GM19025 (cell line): ENCODE data around the gene PHACTR1.
"Not testable (repeated sequence)": the region's sequence is repeated elsewhere in the genome, so short reads cannot be mapped to it uniquely, and the experiment has no call there.

Experiments used
- ATAC-seq: cut with Tn5 transposase; IDR thresholded peaks from one replicate; pipeline ENCODE4 v1.9.1; 2021; ENCODE audit warnings: mild to moderate bottlenecking, low read depth, moderate library complexity; ENCODE audit not compliant: unreplicated experiment

The PHACTR1 gene

GRCh38 chr6:12748815-12749521 is 32.4 kb downstream of the PHACTR1 start:
- ATAC-seq: no peak

DNA sequence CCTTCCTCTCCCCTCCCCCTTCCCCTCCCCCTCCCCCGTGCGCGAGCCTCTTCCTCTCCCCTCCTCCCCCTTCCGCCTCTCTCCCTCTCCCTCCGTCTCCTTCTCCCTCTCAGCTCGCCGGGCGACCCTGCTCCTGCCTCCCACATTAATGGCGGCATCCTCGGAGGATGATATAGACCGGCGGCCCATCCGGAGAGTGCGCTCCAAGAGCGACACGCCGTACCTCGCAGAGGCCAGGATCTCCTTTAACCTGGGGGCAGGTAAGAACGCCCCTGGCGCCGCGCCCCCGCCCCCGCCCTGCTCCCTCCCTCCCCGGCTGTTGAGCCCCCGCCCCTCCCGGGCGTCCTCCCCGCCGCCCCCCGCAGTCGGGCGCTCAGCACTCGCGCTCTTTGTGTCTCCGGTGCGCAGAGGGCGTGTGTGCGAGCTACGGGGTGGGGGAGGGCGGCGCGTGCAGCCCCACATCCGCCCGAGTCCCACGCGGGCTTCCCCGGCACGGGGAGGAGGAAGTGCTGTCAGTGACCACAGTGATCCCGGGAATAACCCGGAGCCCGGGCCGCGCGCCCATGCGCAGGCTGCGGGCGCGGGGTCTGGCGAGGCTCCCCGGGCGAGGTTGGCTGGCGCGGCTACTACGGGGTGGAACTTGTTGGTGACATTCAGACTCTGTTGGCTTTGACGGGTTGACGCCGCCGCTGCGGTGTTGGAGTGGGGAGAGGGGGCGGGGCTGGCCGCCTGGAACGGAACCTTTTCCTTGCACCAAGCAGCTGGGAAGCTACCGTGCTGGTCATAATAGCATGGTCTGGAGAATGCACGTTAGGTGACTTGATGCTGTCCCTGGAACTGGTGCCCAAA is 33.2 kb downstream of the PHACTR1 start:
- no peak for ATAC-seq

GRCh38 chr6:12750416-12750815 is 33.8 kb downstream of the PHACTR1 start:
- no peak for ATAC-seq

DNA sequence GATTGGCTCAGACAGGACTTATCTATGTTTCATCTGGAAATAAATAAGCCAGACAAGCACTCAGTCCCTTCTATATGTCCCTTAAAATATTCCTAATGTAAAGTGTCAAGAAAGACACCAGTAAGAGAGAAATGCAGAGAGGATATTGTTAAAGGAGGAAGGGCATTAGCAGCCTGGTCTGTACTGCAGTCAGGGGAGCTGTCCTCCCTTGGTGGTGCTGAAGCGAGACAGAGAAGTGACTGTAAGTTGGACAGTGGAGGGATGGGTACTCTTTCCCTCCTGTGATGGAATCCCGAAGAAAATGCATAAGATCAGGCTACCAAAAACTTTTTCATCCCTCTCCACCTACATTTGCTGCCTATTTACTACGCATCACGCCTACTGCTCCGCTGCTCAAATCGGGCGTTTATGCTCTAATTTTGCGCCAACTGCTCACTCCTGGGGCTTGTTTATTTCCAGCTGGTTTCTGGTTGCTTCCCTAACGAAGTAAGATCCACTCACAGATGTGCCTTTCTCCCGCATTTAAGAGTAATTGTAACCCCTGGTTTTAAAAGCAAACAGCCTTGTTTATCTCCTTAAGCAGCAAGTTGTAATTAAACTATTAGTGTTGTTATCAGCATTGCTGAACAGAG is 35.2 kb downstream of the PHACTR1 start:
- ATAC-seq: no peak

DNA sequence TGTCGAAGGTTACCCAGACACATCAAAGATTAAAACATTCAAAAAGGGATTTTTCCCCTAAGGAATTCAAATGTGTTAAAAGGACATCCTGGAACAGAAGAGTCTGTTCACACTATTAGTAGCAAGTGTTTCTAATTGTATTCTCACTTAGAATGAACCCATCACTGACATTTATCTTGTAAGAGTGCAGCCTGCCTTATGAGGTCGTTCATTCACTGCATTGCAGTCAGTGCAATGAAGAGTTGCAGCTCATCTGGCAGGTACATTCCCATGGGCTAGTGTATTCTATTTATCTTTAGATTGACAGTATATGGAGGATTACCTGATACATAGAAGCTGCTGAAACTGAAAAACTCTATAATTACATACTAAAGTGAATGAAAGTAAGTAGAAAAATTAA is 36.5 kb downstream of the PHACTR1 start:
- ATAC-seq: no peak

DNA sequence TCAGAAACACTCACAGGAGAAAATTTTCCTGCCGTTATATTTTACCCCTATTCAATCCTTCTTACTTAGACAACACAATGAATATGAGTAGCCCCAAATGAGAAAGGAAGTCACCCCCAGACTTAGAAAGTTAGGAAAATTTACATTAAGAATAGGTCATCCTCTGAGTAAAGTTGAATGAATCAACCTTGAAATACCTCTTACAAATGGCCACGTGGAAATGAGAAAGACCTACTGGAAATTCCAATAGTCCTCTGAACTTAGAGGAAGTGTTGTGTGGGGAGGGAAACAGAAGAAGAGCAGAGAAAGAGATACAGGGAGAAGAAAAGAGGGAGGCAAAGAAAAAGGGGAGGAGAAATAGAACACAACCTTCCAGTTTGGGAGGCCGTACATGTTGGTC is 43.7 kb downstream of the PHACTR1 start:
- no peak for ATAC-seq

DNA sequence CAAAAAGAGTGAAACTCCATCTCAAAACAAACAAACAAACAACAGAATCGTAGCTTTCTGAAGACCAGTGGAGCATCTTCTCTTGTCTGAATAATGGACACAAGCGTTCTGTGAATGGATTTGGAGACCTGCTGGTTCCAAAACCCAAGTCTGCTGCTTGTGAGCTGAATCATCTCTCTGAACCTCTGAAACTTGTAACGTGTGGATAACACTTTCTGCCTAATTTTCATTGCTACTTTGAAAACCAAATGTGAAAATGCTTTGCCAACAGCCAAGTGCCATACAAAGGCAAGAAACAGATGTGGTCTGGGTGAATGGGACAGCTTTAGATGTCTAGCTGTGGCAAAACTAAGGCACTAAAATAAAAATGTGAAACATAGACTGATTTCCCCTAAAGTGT is 44.3 kb downstream of the PHACTR1 start:
- no peak for ATAC-seq

DNA sequence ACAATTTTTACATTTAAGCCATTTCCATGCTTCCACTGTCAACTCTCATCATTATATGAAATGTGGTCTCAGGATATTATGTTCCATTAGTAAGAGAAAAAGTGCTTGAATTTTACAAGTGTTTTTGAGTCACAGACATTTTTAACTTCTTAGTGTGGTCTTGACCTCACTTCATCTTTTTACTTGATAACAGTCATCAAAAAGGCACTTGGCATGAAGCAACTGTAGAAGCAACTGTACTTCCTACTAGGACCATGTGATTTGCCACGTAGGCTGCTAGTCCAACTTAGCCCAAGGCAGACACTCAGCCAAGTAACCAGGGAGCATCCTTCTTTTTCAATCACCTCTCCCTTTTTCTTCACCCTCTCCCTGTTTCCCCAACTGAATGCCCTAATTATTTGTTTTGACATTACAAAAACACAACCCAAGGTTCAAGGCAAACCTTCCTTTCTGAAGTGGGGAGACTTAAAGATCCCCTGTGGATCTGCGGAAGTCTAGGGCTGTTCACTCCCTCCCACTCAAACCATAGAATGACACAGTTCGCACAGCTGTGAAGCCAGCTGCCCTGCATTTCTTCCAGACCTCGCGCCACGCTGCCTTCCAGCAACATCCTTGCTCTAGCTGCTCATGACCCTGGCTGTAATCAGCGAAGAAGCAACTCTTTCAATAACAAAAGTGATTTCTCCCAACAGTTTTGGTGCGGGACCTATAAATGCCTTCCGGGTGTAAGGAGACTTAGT is 45.0 kb downstream of the PHACTR1 start:
- ATAC-seq: no peak

- not testable (repeated sequence) for ATAC-seq
Measured at GRCh38 chr6:12762731-12763434, 46.3 kb downstream of the PHACTR1 start.

DNA sequence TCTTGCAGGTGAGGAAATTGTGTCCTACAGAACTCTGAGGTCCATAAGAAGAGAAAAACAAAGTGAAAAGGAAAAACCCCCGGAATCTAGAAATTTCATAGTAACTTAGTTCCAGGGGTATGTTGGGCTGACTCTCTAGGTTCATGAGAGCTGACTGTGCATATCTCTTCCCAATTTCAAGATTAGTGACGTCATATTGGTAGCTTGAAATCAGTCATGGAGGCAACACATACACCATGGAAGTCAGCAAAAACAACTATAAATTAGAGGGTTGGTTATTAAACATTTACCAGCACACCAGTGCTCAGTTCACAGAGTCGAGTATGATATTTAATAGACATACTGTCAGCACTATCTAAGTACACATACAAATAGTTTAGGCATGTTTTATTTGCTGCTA is 49.8 kb downstream of the PHACTR1 start:
- ATAC-seq: no peak

DNA sequence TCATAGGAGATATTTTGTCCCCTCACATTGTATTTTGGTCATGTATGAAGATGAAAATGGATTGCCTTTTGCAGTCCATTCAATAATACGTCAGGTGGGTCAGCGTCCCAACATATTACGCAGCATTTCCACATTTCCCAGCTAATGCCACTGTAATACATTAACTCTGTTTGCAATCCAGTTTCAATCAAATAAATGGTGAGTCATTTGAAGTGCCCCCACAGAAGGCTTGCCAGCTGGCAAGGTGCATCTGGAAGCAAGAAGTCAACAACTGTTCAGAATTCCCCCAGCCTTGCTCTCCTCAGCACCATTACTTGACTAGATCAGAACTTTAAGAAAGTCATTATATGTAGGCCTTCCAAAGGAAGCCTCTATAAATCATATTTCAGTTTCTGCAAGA is 50.4 kb downstream of the PHACTR1 start:
- no peak for ATAC-seq

GRCh38 chr6:12769556-12770256 is 53.1 kb downstream of the PHACTR1 start:
- no peak for ATAC-seq

GRCh38 chr6:12772416-12772815 is 55.8 kb downstream of the PHACTR1 start:
- ATAC-seq: no peak

- no peak for ATAC-seq
Measured at GRCh38 chr6:12776291-12776690, 59.7 kb downstream of the PHACTR1 start.

GRCh38 chr6:12779772-12780171 is 63.2 kb downstream of the PHACTR1 start:
- no peak for ATAC-seq

DNA sequence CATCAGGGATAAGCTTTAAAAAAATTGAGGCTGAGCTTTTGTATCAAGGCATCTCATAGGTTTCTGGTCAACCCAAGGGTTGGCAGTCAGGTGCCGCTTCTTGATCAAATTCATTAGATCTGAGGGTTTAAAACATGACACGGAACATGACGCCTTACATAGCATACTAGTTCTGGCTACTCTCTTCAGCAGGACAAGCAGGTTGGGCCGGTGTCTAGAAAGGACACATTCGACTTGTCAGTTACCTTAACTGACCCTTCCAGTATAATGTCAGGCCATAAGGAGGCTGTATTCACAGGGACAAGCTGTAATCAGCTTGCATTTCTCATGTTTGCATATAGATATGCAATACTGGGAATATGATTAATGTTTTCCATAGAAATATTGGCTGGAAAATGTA is 65.6 kb downstream of the PHACTR1 start:
- no peak for ATAC-seq

DNA sequence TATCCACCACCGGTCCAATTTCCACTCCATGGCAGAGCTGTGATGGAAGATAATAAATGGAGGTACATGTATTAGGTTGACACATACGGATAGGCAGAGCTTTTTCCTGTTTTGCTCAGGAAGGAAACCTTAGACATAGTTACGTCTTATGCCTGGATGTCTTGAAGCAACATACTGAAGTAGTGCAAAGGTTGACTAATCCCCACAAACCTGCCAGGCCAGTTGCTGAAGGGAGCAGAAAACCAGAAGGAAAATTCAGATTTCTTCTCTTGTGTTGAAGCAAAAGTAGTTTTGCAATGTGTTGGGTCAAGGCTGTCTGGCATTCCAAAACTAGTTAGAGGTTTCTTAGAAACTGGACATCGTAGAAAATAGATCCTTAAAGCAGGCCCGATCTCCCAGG is 68.7 kb downstream of the PHACTR1 start:
- ATAC-seq: no peak

GRCh38 chr6:12785921-12786320 is 69.4 kb downstream of the PHACTR1 start:
- no peak for ATAC-seq

GRCh38 chr6:12791371-12791770 is 74.8 kb downstream of the PHACTR1 start:
- no peak for ATAC-seq

- no peak for ATAC-seq
Measured at GRCh38 chr6:12798326-12798725, 81.8 kb downstream of the PHACTR1 start.
